ENCODE data around the gene IFRD1.

The IFRD1 gene

GRCh38 chr7:112495156-112495788 lies 45.0 kb downstream of the IFRD1 start:
- Histone ChIP-seq H3K9me3 (ENCODE audit: control insufficient read depth, insufficient read depth, low read length) (no peaks in the 10 kb centered on the region), H3K27me3 (ENCODE audit: control insufficient read depth, insufficient read depth, low read length) (no peaks in the 10 kb centered on the region), H3K4me1 (ENCODE audit: control insufficient read depth, insufficient read depth, low read length) (no peaks in the 10 kb centered on the region)

GRCh38 chr7:112495810-112496462 lies 45.7 kb downstream of the IFRD1 start:
- Histone ChIP-seq H3K9ac (ENCODE audit: low read depth, low read length) (no peak overlapping the region), H3K4me1 (ENCODE audit: control insufficient read depth, insufficient read depth, low read length) (no peaks in the 10 kb centered on the region), H3K9me3 (ENCODE audit: control insufficient read depth, insufficient read depth, low read length) (no peaks in the 10 kb centered on the region), H3K36me3 (ENCODE audit: control insufficient read depth, insufficient read depth, low read length) (no peaks in the 10 kb centered on the region), H3K4me3 (ENCODE audit: low read depth, low read length) (no peak overlapping the region), H3K27me3 (ENCODE audit: control insufficient read depth, insufficient read depth, low read length) (no peaks in the 10 kb centered on the region)

More at GRCh38 chr7:112495156-112495788, 45.0 kb downstream of the IFRD1 start:
- Histone ChIP-seq H3K36me3 (ENCODE audit: control insufficient read depth, insufficient read depth, low read length) (no peaks in the 10 kb centered on the region), H3K9ac (ENCODE audit: low read depth, low read length) (no peak overlapping the region), H3K4me3 (ENCODE audit: low read depth, low read length) (no peak overlapping the region)

GRCh38 chr7:112497481-112497880 lies 47.2 kb downstream of the IFRD1 start:
- H3K4me1 ChIP-seq (ENCODE audit: control insufficient read depth, insufficient read depth, low read length), result no peaks in the 10 kb centered on the region
- no peaks in the 10 kb centered on the region for H3K9me3 ChIP-seq (ENCODE audit: control insufficient read depth, insufficient read depth, low read length)
- no peak overlapping the region for H3K4me3 ChIP-seq (ENCODE audit: low read depth, low read length)
- no peaks in the 10 kb centered on the region for H3K36me3 ChIP-seq (ENCODE audit: control insufficient read depth, insufficient read depth, low read length)
- no peaks in the 10 kb centered on the region for H3K27me3 ChIP-seq (ENCODE audit: control insufficient read depth, insufficient read depth, low read length)
- no peak overlapping the region for H3K9ac ChIP-seq (ENCODE audit: low read depth, low read length)

- Histone ChIP-seq H3K4me1 (ENCODE audit: control insufficient read depth, insufficient read depth, low read length) (no peaks in the 10 kb centered on the region), H3K27me3 (ENCODE audit: control insufficient read depth, insufficient read depth, low read length) (no peaks in the 10 kb centered on the region), H3K4me3 (ENCODE audit: low read depth, low read length) (no peak overlapping the region), H3K36me3 (ENCODE audit: control insufficient read depth, insufficient read depth, low read length) (no peaks in the 10 kb centered on the region), H3K9me3 (ENCODE audit: control insufficient read depth, insufficient read depth, low read length) (no peaks in the 10 kb centered on the region), H3K9ac (ENCODE audit: low read depth, low read length) (no peak overlapping the region)
Measured at GRCh38 chr7:112500619-112501018, 50.4 kb downstream of the IFRD1 start.

GRCh38 chr7:112501801-112502503 lies 51.7 kb downstream of the IFRD1 start:
- Histone ChIP-seq H3K4me3 (ENCODE audit: low read depth, low read length) (no peak overlapping the region), H3K36me3 (ENCODE audit: control insufficient read depth, insufficient read depth, low read length) (no peaks in the 10 kb centered on the region), H3K9me3 (ENCODE audit: control insufficient read depth, insufficient read depth, low read length) (no peaks in the 10 kb centered on the region), H3K9ac (ENCODE audit: low read depth, low read length) (no peak overlapping the region), H3K4me1 (ENCODE audit: control insufficient read depth, insufficient read depth, low read length) (no peaks in the 10 kb centered on the region), H3K27me3 (ENCODE audit: control insufficient read depth, insufficient read depth, low read length) (no peaks in the 10 kb centered on the region)

- H3K36me3 ChIP-seq (ENCODE audit: control insufficient read depth, insufficient read depth, low read length), result no peaks in the 10 kb centered on the region
- H3K4me1 ChIP-seq (ENCODE audit: control insufficient read depth, insufficient read depth, low read length), result no peaks in the 10 kb centered on the region
- H3K27me3 ChIP-seq (ENCODE audit: control insufficient read depth, insufficient read depth, low read length), result no peaks in the 10 kb centered on the region
- no peak overlapping the region for H3K9ac ChIP-seq (ENCODE audit: low read depth, low read length)
- H3K4me3 ChIP-seq (ENCODE audit: low read depth, low read length), result no peak overlapping the region
- no peaks in the 10 kb centered on the region for H3K9me3 ChIP-seq (ENCODE audit: control insufficient read depth, insufficient read depth, low read length)
Measured at GRCh38 chr7:112502700-112503099, 52.4 kb downstream of the IFRD1 start.

GRCh38 chr7:112503361-112503972 lies 53.2 kb downstream of the IFRD1 start:
- Histone ChIP-seq H3K9ac (ENCODE audit: low read depth, low read length) (no peak overlapping the region), H3K36me3 (ENCODE audit: control insufficient read depth, insufficient read depth, low read length) (no peaks in the 10 kb centered on the region), H3K4me3 (ENCODE audit: low read depth, low read length) (no peak overlapping the region), H3K9me3 (ENCODE audit: control insufficient read depth, insufficient read depth, low read length) (no peaks in the 10 kb centered on the region), H3K27me3 (ENCODE audit: control insufficient read depth, insufficient read depth, low read length) (no peaks in the 10 kb centered on the region), H3K4me1 (ENCODE audit: control insufficient read depth, insufficient read depth, low read length) (no peaks in the 10 kb centered on the region)

- Histone ChIP-seq H3K9me3 (ENCODE audit: control insufficient read depth, insufficient read depth, low read length) (no peaks in the 10 kb centered on the region), H3K4me1 (ENCODE audit: control insufficient read depth, insufficient read depth, low read length) (no peaks in the 10 kb centered on the region), H3K36me3 (ENCODE audit: control insufficient read depth, insufficient read depth, low read length) (no peaks in the 10 kb centered on the region), H3K9ac (ENCODE audit: low read depth, low read length) (no peak overlapping the region), H3K4me3 (ENCODE audit: low read depth, low read length) (no peak overlapping the region), H3K27me3 (ENCODE audit: control insufficient read depth, insufficient read depth, low read length) (no peaks in the 10 kb centered on the region)
Measured at GRCh38 chr7:112504093-112504695, 53.9 kb downstream of the IFRD1 start.

GRCh38 chr7:112505495-112505894 lies 55.2 kb downstream of the IFRD1 start:
- Histone ChIP-seq H3K36me3 (ENCODE audit: control insufficient read depth, insufficient read depth, low read length) (no peaks in the 10 kb centered on the region), H3K27me3 (ENCODE audit: control insufficient read depth, insufficient read depth, low read length) (no peaks in the 10 kb centered on the region), H3K9ac (ENCODE audit: low read depth, low read length) (no peak overlapping the region), H3K4me3 (ENCODE audit: low read depth, low read length) (no peak overlapping the region), H3K9me3 (ENCODE audit: control insufficient read depth, insufficient read depth, low read length) (no peaks in the 10 kb centered on the region), H3K4me1 (ENCODE audit: control insufficient read depth, insufficient read depth, low read length) (no peaks in the 10 kb centered on the region)

- no peak overlapping the region for H3K4me3 ChIP-seq (ENCODE audit: low read depth, low read length)
- H3K9ac ChIP-seq (ENCODE audit: low read depth, low read length), result no peak overlapping the region
- no peaks in the 10 kb centered on the region for H3K36me3 ChIP-seq (ENCODE audit: control insufficient read depth, insufficient read depth, low read length)
- no peaks in the 10 kb centered on the region for H3K4me1 ChIP-seq (ENCODE audit: control insufficient read depth, insufficient read depth, low read length)
- H3K9me3 ChIP-seq (ENCODE audit: control insufficient read depth, insufficient read depth, low read length), result no peaks in the 10 kb centered on the region
- no peaks in the 10 kb centered on the region for H3K27me3 ChIP-seq (ENCODE audit: control insufficient read depth, insufficient read depth, low read length)
Measured at GRCh38 chr7:112508404-112508803, 58.1 kb downstream of the IFRD1 start.

- no peaks in the 10 kb centered on the region for H3K4me1 ChIP-seq (ENCODE audit: control insufficient read depth, insufficient read depth, low read length)
- no peaks in the 10 kb centered on the region for H3K36me3 ChIP-seq (ENCODE audit: control insufficient read depth, insufficient read depth, low read length)
- H3K9me3 ChIP-seq (ENCODE audit: control insufficient read depth, insufficient read depth, low read length), result no peaks in the 10 kb centered on the region
- H3K27me3 ChIP-seq (ENCODE audit: control insufficient read depth, insufficient read depth, low read length), result no peaks in the 10 kb centered on the region
- H3K4me3 ChIP-seq (ENCODE audit: low read depth, low read length), result no peak overlapping the region
- no peak overlapping the region for H3K9ac ChIP-seq (ENCODE audit: low read depth, low read length)
Measured at GRCh38 chr7:112509402-112509801, 59.1 kb downstream of the IFRD1 start.
